DMS53 treated with DMSO at 0.1 percent for 48 hours (cell line): ENCODE data around the gene NRAP.
"Not testable (repeated sequence)": the region's sequence is repeated elsewhere in the genome, so short reads cannot be mapped to it uniquely, and the experiment has no call there.

Experiments used
- DNase-seq: peaks from one replicate; lab custom pipeline; 2025; ENCODE audit not compliant: unreplicated experiment; lab: John Stamatoyannopoulos, UW

The NRAP gene

DNA sequence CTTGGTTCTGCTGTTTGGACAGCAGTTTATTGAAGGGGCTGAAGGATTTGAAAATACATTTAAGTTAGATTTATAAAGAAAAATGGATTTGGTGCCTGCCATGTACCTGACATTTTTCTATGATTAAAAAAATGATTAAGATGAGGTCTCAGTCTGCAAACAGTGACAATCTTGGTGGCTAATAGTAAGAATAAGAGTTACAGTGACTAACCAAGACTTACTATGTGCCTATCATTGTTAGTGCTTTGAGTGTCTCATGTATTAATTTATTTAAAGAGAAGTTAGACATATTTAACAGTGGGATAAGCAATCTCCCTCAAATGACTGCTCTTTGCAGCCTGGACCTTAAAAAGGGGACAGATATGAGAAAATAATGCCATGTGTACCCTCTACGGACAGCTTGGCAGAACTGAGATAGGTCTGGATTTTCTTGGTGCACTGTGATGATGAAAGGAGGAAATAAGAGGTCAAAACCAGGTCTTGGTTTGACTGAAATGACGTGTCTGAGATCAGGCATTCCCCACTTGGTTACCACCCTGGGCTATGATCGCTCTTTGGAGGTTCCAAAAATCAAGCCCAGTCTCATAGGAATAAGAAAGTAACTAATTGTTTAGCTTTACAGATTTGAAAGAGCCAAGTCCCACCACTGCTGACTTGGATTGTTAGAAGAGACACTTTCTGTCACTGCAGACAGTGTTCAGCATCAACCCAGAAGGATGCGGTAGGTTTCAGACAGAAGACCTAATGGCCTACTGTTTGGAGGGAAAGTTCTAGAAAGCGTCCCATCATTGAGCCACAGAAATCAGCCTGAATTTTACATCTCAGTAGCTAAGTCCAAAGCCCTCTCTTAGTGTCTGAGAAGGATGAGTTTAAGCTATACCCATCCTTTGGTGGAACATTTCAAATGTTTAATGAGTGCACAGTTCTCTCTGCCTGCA lies 18.0 kb upstream of the NRAP start:
- no peak for DNase-seq

DNA sequence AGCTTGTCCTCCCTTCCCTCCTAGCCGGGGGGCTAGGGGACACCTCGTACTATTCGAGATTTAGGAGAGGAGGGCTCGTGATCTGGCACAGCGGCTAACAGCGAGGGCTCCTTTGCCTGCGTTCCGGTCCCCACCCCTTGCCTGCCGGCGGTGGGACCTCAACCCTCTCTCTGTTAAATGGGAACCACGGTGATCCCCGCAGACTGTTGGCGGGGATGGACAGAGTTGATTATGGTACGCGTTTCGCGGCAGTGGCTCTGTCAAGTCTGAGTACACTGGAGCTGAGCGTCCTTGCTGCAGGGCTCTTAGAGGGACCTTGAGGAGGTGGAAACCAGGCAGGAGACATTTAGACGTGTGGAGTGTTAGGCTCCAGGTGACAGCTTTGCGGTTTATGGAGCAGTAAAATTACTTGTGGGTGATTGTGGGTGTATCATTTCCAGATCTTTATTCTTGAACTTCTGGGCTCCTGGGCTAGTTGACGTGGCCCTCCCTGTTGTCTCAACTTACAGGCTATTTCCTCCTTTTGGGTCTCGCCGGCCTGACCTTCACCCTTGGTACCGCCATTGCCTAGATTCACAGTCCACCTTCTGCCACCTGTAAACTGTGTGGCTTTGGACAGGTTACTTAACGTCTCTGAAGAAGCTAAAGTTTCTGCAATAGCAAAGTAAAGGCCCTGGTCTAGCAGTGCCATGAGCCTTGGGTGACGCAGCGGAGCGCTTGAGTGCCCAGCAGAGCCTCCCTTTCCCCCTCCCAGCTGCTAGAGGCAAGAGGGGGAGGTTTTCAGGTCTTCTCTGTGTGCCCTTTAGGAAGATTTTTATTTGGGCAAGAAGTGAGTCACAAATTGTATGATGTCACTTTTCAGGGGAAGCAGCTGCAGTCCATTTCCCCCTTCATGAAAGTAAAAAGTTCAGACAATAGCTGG lies 16.6 kb upstream of the NRAP start:
- peak; percentile 58 for DNase-seq

DNA sequence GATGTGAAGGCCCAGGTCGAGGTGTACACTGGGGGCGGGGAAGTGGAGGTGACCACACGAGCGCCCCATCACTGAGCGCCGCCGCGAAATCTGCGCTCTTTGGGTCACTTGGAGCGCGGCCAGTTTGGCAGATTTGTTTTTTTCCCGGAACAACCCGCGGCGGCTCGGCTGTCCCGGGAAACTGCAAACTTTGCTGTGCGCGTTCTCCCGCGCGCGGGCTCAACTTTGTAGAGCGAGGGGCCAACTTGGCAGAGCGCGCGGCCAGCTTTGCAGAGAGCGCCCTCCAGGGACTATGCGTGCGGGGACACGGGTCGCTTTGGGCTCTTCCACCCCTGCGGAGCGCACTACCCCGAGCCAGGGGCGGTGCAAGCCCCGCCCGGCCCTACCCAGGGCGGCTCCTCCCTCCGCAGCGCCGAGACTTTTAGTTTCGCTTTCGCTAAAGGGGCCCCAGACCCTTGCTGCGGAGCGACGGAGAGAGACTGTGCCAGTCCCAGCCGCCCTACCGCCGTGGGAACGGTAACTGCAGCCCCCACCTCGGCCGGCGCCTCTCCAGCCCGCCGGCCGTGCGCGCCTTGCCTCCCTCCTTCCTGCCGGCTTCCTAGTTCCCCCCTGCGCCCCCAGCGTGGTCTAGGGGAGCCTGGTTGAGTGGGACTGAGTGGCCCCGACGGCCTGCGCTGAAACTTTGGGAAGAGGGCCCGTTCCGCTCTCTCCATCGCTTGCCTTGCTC lies 15.8 kb upstream of the NRAP start, which contains the start of gene CASP7:
Gene CASP7 (plus strand): TSS at position 450 of the 727 bp plus-strand sequence. CDS start 17,582 bp downstream, outside the sequence.
- DNase-seq: peak; percentile 65

DNA sequence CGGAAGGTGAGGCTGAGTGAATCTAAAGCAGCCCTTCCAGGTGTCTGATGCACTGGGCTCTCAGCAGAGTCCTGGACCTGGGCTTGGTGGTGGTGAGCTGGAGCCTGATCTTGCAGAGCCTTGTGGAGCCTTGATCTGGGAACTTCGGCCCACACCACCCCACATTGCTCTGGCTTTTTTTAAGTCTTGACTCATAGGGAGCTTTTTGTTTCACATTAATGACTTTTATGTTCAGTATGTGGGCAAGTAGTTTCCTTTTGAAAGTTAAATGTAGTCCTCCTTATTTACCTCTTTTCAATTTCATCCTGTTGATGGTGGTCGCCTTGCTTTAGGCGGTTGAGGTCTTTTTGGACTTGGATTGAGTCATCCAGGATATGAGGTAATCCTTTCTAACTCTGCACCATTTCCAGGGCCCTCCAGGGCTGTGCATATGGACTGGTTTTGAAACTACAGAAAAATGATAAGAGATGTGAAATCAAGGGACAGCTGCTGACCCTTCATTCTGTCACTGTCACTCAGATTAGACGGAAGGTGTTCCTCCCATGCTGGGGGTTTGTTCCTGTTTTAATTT lies 2.9 kb upstream of the NRAP start:
- DNase-seq: no peak

DNA sequence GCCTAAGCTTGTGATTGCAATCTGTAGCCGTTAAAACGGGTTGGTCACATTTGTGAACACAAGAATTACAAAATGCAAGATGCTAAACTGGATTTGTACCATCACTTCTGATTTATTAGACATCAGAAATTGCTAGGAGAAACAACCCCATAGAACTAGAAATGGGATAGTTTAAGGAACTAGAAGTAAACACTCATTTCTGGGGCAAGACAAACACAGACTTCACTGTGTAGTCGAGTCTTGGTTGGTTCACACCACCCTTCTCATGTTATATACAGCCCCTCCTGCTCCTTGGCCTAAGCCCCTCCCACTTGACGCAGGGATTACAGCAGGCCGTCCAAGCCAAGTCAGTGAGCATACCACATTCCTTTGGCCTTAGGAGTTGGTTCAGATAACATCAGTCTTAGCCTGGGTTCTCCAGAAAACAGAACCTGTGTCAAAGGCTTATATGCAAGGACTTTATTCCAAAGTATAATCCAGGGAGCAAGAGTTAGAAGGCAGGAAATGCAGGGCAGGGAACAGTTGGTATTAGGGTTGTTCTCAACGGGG lies 2.0 kb upstream of the NRAP start:
- DNase-seq: no peak

DNA sequence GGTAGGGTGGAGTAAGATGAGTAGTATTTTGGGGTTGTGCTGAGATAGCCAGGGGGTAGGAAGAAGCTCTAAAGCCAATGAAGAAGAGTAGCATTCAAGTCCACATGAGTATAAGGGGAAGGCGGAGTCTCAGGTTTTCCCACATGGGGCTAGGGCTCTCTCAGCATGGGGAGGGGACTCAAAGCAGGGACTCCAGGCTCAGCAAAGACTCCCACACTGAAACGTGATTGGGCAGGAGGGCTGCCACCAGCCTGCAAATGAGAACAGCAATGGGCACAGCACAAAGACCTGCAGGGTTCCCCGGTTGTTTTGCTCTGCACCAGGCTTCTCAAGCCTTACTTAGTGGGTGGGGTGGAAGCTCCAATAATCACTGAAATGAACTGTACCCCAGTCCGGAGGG lies 1.5 kb upstream of the NRAP start:
- DNase-seq: no peak

DNA sequence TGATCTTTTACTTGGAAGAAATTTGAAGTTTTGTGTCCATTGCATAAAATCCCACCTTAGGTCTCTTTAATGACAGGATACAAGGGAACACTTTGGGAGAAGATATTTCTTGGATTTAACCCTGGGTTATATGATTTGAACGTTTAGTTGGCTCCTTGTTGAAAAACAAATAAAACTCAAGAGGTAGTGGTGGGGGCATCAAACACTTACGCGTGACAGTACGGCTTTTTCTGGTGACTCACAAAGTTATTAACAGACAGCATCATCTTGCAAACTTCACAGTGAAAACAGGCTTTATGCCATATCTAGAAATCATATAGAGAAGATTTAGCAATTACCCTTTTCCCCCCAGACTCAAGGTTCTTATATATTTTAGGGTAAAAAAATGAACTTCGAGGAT lies 699 bp downstream of the NRAP start:
- DNase-seq: peak; percentile 35

DNA sequence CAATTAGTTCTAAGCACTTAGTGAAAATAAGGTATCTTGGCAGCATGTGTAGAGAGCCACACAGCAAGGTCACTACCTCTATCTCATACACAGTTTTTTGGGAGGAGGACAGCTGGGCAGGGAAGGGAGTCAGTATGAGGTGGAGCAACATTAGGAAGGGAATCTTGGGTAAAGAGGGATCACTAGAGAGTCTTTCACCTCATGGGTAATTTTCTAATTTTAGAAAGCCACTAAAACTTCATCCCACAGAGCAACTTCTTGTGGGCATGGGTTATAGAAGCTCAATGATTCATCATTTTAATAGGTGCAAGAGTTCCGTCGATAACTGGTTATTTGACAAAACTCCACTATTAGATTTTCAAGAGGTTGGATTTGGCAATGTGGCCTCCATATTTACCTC lies 2.5 kb downstream of the NRAP start:
- DNase-seq: no peak

DNA sequence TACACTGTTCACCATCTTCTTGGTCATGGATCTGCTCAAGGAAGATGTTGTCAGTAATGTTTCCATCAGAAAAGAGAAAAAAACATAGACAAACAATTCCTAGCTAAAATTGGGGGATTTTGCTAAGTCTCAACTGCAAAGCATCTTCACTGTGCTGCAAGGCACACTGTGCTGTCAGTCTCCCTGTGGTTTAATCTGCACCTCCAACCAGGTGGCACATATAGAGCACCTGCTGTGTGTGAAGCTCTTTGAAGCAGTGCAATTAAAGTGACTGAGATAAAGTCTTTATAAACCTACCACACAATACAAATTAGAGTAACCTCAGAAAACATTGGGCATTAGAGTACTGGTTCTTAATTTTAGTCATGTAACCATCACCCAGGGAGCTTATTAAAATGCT lies 6.3 kb downstream of the NRAP start:
- no peak for DNase-seq

DNA sequence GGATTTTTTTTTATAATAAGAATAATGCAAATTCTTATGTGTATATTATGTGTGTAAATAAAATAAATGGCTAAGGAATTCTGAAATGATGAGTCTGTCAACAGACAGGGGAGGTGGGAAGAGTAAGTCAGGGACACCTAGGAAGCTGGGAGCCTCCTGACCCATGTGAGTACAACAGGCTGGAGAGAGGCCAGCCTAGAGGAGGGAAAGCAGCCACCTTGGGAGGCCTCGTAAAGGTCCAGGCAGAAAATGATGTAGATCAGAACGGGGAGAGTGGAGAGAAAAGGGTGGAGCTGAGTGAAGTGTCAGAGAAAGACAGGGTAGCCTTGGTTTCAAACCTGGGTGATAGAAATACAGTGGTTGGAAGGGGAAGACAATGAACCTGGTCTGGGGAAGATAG lies 6.9 kb downstream of the NRAP start:
- no peak for DNase-seq

DNA sequence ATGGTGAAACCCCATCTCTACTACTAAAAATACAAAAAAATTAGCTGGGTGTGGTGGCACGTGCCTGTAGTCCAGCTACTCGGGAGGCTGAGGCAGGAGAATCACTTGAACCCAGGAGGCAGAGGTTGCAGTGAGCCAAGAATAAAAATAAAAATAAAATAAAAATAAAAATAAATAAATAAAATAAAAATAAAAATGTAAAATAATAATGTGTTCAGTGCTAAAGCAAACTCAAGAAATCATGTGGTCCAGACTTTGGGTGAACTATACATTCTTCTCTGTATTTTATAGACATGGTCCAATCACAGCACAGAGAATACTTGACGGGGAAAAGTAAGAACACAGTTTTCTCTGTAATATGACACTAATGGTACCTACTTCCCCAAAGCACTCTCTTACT lies 11.4 kb downstream of the NRAP start:
- not testable (repeated sequence) for DNase-seq

DNA sequence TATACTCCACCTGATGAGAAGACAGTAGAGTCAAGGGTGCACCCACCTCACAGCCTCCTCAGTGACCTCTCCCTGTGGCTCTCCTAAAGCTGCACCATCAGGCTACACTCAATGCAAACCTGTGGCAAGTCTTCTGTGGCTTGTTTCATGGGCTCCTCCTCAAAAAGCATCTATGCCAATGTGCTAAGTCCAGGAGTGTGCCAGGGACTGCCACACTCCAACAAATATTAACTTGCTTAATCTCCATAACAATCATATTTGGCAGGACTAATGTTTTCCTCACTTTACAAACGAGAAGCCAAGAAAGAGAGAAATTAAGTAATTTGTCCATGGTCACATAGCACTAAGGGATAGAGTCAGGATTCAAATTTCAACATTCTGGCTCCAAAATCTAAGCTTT lies 11.9 kb downstream of the NRAP start:
- DNase-seq: no peak

DNA sequence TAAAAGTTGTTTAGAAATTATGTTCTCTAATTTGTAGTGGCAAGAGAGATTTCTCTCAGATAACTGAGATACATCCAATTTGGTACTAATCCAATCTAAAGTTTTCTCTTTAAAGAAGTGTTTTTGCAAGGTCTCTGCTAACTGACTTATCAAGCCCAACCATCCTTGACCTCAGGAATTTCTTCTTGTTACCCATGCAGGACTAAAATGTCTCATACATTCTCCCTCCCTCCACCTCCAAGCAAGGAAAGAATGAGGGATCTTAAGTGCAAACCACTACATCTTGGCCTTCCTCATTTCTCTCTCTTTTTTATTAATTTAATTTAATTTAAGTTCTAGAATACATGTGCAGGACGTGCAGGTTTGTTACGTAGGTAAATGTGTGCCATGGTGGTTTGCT lies 12.8 kb downstream of the NRAP start:
- no peak for DNase-seq

DNA sequence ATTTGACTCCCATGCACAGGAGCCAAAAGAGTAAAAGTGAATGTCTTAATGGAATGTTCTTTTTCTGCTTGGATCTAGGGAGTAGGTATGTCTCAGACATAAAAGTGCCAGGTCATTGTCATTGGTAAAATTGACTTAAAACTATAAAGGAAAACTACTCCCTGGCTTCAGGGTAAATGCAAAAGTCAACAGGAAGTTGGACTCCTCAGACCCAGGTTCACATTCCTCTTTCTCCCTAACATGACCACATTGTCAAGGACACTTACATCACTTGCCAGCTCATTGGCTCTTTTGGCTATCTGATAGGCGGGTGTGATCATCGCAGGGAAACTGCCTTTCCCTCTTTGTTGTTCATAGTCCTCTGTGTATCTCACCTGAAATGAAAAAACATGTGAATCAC lies 13.7 kb downstream of the NRAP start:
- DNase-seq: no peak

DNA sequence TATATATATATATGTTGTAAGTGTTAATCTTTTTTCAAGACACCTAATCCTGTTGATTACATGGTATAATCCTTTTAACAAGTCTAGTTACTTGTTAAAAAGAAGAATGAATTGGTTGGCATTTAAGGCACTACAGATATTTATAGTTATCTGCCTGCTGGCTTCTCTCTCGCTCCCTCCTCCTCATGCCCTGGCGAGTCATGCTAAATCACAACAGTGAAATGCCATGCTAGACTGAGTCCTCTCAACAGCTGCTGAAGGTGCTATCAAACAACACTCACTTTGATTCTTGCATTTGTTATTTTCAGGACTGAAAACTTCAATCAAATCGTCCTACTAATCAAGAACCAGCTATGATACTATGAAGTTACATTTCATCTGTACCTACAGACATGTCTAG lies 15.4 kb downstream of the NRAP start:
- peak; percentile 4 for DNase-seq

DNA sequence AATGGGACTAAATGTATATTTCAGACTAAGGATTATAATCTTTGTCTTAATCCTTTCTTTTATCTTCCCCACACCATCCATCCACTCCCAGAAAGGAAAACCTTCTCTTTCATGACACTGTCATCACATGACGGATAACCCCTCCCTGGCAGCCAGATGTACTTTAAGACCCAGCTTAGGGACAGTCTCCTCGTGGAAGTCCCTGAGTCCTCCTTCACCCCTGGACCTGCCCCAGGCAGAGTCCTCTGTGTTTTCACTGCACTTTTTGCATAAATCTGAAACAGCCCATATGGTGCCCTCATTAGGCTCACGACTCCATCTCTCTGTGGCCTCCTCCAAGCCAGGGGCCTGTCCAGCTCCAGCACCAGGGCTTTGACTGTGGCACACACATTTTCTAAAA lies 16.0 kb downstream of the NRAP start:
- no peak for DNase-seq

DNA sequence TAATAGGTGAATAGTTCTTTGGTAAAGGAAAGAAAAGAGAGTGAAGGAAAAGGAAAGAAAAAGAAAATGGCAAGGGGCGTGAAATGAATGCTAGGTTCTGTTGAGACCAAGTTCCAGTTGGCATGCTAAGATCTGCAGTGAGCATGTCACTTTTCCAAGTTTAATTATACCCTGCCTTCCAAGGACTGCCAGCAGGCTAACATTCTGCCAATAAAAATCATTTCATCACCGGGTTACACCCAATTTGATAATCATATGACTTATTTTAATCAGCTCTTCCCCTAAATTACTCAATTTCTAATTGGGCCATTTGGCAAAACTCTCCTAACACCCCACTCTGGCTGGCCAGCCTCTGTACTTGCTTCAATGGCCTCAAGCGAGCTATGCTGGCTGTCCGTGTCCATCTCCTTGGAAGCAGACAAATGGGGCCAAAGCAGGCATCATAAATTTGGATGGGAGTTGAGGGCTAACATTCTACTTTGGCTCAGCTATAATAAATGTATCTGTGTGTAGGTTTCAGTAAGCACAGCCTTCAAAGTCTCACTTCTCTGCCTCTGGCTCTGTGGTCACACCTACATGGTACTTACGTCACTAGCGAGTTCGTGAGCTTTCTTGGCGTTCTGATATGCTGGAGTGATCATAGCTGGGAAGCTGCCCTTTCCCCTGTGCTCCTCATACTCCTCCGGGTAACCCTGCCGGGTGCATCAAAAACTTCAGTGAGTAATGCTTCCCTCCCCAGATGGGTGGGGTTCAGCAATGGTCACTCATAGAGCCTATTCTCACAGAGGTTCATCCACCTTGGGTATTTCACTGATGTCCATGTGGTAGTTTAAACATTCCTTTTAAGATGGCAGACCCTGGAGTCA lies 17.3 kb downstream of the NRAP start:
- DNase-seq: no peak

DNA sequence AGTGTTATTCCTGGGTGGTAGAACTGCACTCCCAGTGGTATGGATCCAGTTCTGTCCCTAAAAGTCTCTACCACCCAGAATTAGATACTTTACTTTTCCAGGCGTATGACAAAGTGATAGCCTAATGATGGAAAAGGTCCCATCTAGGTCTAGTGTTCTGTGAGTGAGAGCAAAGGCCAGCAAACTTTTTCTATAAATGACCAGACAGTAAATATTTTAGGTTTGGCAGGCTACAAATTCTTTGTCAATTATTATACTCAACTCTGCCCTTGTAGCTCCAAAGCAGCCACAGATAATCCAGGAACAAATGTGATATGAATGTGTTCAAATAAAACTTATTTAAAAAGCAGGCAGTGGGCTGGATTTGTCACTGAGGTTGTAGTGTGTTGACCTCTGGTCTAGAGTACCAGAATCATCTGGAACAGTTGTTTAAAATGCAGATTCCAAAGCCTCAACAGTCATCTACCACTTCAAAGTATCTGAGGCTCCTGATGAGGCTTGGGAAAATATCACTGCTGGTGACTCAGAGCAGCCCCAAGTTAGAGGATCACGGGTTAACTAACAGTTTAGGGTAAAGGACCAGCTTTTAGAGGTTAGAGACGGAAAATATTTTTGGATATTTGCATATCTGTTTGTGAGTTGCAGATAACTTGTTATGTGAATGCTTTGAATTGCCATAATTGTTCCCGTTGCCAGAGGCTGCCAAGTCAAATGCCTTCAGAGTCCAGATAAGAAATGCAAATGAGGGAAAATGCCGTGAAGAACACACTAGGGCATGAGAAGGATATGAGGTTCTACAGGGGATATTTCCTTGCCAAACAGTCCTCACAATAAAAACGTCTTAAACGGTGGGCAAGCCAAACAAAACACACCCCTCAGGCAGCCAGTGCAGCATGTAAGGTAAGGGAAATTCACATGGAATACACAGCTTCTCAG lies 19.4 kb downstream of the NRAP start:
- DNase-seq: no peak
